DOHH2 (cell line): ENCODE measurements around the gene COL9A3.

ENCODE experiments used
- CTCF ChIP-seq: fragments of 200-600 bp; sonication (generic); IDR thresholded peaks from one replicate; pipeline ENCODE4 v1.5.1; 2014; ENCODE audit warnings: antibody characterized with exemption, mild to moderate bottlenecking, low read depth, low read length; ENCODE audit not compliant: poor library complexity, severe bottlenecking
- EZH2phosphoT487 ChIP-seq: fragments of 200-600 bp; sonication (generic); IDR thresholded peaks from 2 replicates; pipeline ENCODE4 v1.6.1; 2017; ENCODE audit warnings: borderline replicate concordance, mild to moderate bottlenecking, antibody characterized with exemption, low read length, moderate library complexity, mixed read lengths

GRCh38 chr20:62861726-62862336 lies 45.0 kb downstream of the COL9A3 start, which contains the start of gene TCFL5:
- no peak for TF ChIP-seq CTCF
- no peak for TF ChIP-seq EZH2phosphoT487
